ENCODE data around the gene C20orf173. TPM values are rescaled to one million over a fixed set of nuclear protein-coding genes. Genes with fewer than 3 reads are reported as not detected.
"Not testable (repeated sequence)": the region's sequence is repeated elsewhere in the genome, so short reads cannot be mapped to it uniquely, and the experiment has no call there.

Gene C20orf173
- total RNA-seq, 1 donor from 2014 or later, result not detected

DNA sequence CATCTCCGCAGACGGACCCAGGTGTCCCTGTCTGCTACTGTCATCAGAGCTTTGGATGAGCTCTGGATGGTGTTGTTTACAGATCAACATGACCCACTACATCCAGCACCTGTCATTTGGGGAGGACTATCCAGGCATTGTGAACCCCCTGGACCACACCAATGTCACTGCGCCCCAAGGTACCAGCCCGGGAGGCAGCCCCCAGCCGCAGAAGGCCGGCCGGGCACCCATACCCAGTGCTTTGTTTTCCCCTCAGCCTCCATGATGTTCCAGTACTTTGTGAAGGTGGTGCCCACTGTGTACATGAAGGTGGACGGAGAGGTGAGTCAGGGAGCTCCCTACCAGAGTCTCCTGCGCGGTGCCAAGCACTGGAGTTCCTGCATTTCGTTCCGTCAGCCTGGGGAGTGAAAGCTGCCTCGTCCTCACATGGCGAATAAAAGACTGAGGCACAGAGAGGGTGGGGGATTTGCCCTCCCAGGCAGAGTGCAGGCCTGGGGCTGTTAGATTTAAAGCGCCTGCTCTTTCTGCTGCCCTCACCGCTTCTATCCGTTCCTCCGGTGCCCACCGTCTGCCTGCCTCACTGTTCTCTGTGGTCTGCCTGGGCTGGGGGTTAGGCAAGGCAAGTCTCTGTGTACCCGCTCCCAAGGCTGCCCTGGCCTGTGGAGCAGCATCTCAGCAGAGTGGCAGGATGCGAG is 26.6 kb upstream of the C20orf173 start:
- Mint-ChIP-seq H3K9me3 (no peaks in the 10 kb centered on the region), H3K4me1 (no peaks in the 10 kb centered on the region), H3K36me3 (peaks cover 20% of the 10 kb centered on the region), H3K27me3 (ENCODE audit: insufficient read depth, low read depth) (peaks cover 7% of the 10 kb centered on the region), H3K27ac (no peak overlapping the region), H3K4me3 (no peak overlapping the region)
- no peak for DNase-seq (ENCODE audit: low spot score)
- no peaks in the 10 kb centered on the region for H3K9me3 ChIP-seq (ENCODE audit: low read depth)
- no peak overlapping the region for H3K9ac ChIP-seq
- peaks cover 4% of the 10 kb centered on the region for H3F3A ChIP-seq (ENCODE audit: low read depth)
- H3K4me3 ChIP-seq, result no peak overlapping the region
- no peaks in the 10 kb centered on the region for H4K20me1 ChIP-seq (ENCODE audit: low read depth)
- no peak overlapping the region for H2AFZ ChIP-seq (replicated peaks)
- no peaks in the 10 kb centered on the region for H3K4me1 ChIP-seq
- H3K4me2 ChIP-seq, result no peak overlapping the region
- TF ChIP-seq EZH2 (IDR thresholded peaks at IDR 0.05) (no peak), CTCF (IDR thresholded peaks at IDR 0.05) (no peak), EZH2phosphoT487 (IDR thresholded peaks at IDR 0.05) (no peak)
- no peaks in the 10 kb centered on the region for H3K79me2 ChIP-seq (ENCODE audit: low read depth)
- no peaks in the 10 kb centered on the region for H3K36me3 ChIP-seq
- H3K27me3 ChIP-seq, result no peaks in the 10 kb centered on the region
- no peak overlapping the region for H3K27ac ChIP-seq

GRCh38 chr20:35555461-35555860 is 26.0 kb upstream of the C20orf173 start:
- H3K79me2 ChIP-seq (ENCODE audit: low read depth); H3K27me3 Mint-ChIP-seq (ENCODE audit: insufficient read depth, low read depth); H3K9ac ChIP-seq; H3K4me3 Mint-ChIP-seq; H3K4me1 Mint-ChIP-seq; H2AFZ ChIP-seq (replicated peaks); H3K4me3 ChIP-seq; DNase-seq (ENCODE audit: low spot score); H3K27me3 ChIP-seq; H3K9me3 Mint-ChIP-seq; H3K9me3 ChIP-seq (ENCODE audit: low read depth); H3K4me2 ChIP-seq; H4K20me1 ChIP-seq (ENCODE audit: low read depth); H3K36me3 ChIP-seq; H3K27ac ChIP-seq; H3K27ac Mint-ChIP-seq; H3F3A ChIP-seq (ENCODE audit: low read depth); H3K4me1 ChIP-seq: not testable (repeated sequence)
- peaks cover 20% of the 10 kb centered on the region for H3K36me3 Mint-ChIP-seq

GRCh38 chr20:35552914-35553313 is 23.5 kb upstream of the C20orf173 start:
- H3K27me3 Mint-ChIP-seq (ENCODE audit: insufficient read depth, low read depth), result no peaks in the 10 kb centered on the region
- no peak overlapping the region for H3K9ac ChIP-seq
- H3K27me3 ChIP-seq, result no peaks in the 10 kb centered on the region
- no peak overlapping the region for H3K4me2 ChIP-seq
- no peaks in the 10 kb centered on the region for H3K4me1 ChIP-seq
- H3K36me3 Mint-ChIP-seq, result peaks cover 26% of the 10 kb centered on the region
- DNase-seq (ENCODE audit: low spot score), result no peak
- no peaks in the 10 kb centered on the region for H3K36me3 ChIP-seq
- H3F3A ChIP-seq (ENCODE audit: low read depth), result no peaks in the 10 kb centered on the region
- no peak for TF ChIP-seq EZH2phosphoT487 (IDR thresholded peaks at IDR 0.05)
- no peak for TF ChIP-seq CTCF (IDR thresholded peaks at IDR 0.05)
- TF ChIP-seq EZH2 (IDR thresholded peaks at IDR 0.05), result no peak
- no peaks in the 10 kb centered on the region for H3K79me2 ChIP-seq (ENCODE audit: low read depth)
- H3K27ac Mint-ChIP-seq, result no peak overlapping the region
- H3K4me1 Mint-ChIP-seq, result no peaks in the 10 kb centered on the region
- H3K9me3 Mint-ChIP-seq, result no peaks in the 10 kb centered on the region
- no peak overlapping the region for H3K4me3 Mint-ChIP-seq
- H3K4me3 ChIP-seq, result no peak overlapping the region
- no peak overlapping the region for H3K27ac ChIP-seq
- H3K9me3 ChIP-seq (ENCODE audit: low read depth), result no peaks in the 10 kb centered on the region
- H2AFZ ChIP-seq (replicated peaks), result no peak overlapping the region
- H4K20me1 ChIP-seq (ENCODE audit: low read depth), result no peaks in the 10 kb centered on the region

GRCh38 chr20:35551503-35551902 is 22.1 kb upstream of the C20orf173 start:
- H3K27ac ChIP-seq, result no peak overlapping the region
- H3K27me3 ChIP-seq, result no peaks in the 10 kb centered on the region
- no peaks in the 10 kb centered on the region for H3K4me1 ChIP-seq
- H3K4me1 Mint-ChIP-seq, result no peaks in the 10 kb centered on the region
- no peaks in the 10 kb centered on the region for H3K79me2 ChIP-seq (ENCODE audit: low read depth)
- no peak overlapping the region for H3K27ac Mint-ChIP-seq
- no peak overlapping the region for H3K4me2 ChIP-seq
- H3K36me3 Mint-ChIP-seq, result peaks cover 22% of the 10 kb centered on the region
- TF ChIP-seq EZH2 (IDR thresholded peaks at IDR 0.05) (no peak), CTCF (IDR thresholded peaks at IDR 0.05) (no peak), EZH2phosphoT487 (IDR thresholded peaks at IDR 0.05) (no peak)
- no peaks in the 10 kb centered on the region for H3K9me3 Mint-ChIP-seq
- no peak overlapping the region for H3K4me3 Mint-ChIP-seq
- no peak for DNase-seq (ENCODE audit: low spot score)
- H4K20me1 ChIP-seq (ENCODE audit: low read depth), result no peaks in the 10 kb centered on the region
- H2AFZ ChIP-seq (replicated peaks), result no peak overlapping the region
- no peaks in the 10 kb centered on the region for H3K27me3 Mint-ChIP-seq (ENCODE audit: insufficient read depth, low read depth)
- no peak overlapping the region for H3K9ac ChIP-seq
- no peaks in the 10 kb centered on the region for H3K36me3 ChIP-seq
- no peaks in the 10 kb centered on the region for H3K9me3 ChIP-seq (ENCODE audit: low read depth)
- no peaks in the 10 kb centered on the region for H3F3A ChIP-seq (ENCODE audit: low read depth)
- no peak overlapping the region for H3K4me3 ChIP-seq
